Gastroesophageal sphincter (tissue), 3 donors: Measurements from ENCODE around the gene KCNMB2.

Experiments used
- EP300 ChIP-seq: sonication (generic); formaldehyde crosslinking; IDR thresholded peaks from one replicate; pipeline ENCODE4 v1.6.1; 2017; ENCODE audit warnings: antibody characterized with exemption, mild to moderate bottlenecking
- POLR2A ChIP-seq, 2 donors: fragments of 450-650 bp; IDR thresholded peaks; one replicate each; pipeline ENCODE4 v1.6.1; 2017; ENCODE audit warnings: antibody characterized with exemption in 2 of 2, mild to moderate bottlenecking in 2 of 2, moderate library complexity in 1 of 2
- TF ChIP-seq, protein P1 (sequence below), 4 experiments: fragments of 200-600 bp in 2 of 4; fragments of 450-650 bp in 2 of 4; sonication (generic) in 1 of 4; IDR thresholded peaks; one replicate each; pipeline ENCODE4 v1.5.1; 2017 to 2019; ENCODE audit warnings: antibody characterized with exemption in 4 of 4, mild to moderate bottlenecking in 2 of 4, moderate library complexity in 2 of 4

DNA sequence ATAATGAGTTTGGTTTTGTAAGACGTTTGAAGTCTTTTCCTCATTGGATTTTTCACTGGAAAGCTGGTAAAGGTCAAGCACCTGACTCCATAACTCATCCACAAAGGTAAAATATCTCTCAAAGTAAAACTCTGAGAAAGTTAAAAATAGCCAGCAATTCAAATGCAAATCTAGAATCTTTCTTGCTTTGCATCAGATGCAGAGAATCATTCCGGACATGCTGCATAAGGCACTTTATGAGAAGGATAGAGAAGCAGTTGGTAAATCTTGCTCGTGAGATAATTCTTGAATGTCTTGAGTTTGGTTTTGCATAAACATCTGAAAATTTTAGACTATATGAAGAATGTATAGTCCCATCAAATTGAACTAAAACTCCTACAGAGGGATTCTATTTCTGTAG lies 9.1 kb downstream of the KCNMB2 start:
- TF ChIP-seq, protein P1, sequence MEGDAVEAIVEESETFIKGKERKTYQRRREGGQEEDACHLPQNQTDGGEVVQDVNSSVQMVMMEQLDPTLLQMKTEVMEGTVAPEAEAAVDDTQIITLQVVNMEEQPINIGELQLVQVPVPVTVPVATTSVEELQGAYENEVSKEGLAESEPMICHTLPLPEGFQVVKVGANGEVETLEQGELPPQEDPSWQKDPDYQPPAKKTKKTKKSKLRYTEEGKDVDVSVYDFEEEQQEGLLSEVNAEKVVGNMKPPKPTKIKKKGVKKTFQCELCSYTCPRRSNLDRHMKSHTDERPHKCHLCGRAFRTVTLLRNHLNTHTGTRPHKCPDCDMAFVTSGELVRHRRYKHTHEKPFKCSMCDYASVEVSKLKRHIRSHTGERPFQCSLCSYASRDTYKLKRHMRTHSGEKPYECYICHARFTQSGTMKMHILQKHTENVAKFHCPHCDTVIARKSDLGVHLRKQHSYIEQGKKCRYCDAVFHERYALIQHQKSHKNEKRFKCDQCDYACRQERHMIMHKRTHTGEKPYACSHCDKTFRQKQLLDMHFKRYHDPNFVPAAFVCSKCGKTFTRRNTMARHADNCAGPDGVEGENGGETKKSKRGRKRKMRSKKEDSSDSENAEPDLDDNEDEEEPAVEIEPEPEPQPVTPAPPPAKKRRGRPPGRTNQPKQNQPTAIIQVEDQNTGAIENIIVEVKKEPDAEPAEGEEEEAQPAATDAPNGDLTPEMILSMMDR (IDR thresholded peaks at IDR 0.05), result no peak
- TF ChIP-seq POLR2A (IDR thresholded peaks at IDR 0.05) (no peak), EP300 (no peak)
